OCI-LY7 (cell line): ENCODE data around the gene DTNB.

ENCODE experiments used
- EZH2phosphoT487 ChIP-seq: fragments of 200-600 bp; sonication (generic); IDR thresholded peaks from 2 replicates; pipeline ENCODE4 v1.6.1; 2018; ENCODE audit warnings: low read depth, borderline replicate concordance, mild to moderate bottlenecking, mixed run types, antibody characterized with exemption, low read length, moderate library complexity, mixed read lengths
- TF ChIP-seq, protein P1 (sequence below): fragments of 200-600 bp; sonication (generic); conservative IDR thresholded peaks from 2 replicates; pipeline ENCODE4 v1.5.1; 2014; ENCODE audit warnings: mild to moderate bottlenecking, antibody characterized with exemption, low read length, moderate library complexity, mixed read lengths

DNA sequence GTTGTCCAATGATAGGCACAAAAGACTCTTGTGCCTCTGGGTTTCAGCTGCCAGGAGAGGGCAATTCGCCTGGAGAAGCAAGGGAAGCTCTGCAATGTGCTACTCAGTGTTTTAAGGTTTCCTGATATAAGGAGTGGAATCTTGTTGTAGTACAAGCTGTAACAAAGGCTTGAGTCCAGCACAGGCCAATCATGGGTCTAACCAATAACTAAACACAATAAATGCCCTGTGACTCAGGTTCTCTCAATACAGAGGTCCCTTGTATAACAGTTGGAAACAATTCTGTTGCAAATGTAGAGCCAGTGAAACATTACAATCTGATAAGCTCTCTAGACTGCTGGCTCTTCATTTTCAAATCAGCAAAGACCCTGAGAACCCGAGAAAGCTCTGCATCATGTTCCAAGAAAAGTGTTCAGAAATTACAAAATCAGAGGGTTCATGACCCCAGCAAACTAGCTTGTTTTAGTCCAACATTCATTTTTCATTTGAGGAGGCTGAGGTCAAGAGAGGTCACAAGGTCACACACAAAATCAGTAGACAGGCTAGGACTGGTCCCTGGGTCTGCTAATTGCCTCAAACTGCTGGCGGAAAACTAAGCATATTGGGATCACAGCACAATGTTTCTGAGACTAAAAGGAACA, 272.7 kb downstream of the DTNB start:
- TF ChIP-seq, protein P1, sequence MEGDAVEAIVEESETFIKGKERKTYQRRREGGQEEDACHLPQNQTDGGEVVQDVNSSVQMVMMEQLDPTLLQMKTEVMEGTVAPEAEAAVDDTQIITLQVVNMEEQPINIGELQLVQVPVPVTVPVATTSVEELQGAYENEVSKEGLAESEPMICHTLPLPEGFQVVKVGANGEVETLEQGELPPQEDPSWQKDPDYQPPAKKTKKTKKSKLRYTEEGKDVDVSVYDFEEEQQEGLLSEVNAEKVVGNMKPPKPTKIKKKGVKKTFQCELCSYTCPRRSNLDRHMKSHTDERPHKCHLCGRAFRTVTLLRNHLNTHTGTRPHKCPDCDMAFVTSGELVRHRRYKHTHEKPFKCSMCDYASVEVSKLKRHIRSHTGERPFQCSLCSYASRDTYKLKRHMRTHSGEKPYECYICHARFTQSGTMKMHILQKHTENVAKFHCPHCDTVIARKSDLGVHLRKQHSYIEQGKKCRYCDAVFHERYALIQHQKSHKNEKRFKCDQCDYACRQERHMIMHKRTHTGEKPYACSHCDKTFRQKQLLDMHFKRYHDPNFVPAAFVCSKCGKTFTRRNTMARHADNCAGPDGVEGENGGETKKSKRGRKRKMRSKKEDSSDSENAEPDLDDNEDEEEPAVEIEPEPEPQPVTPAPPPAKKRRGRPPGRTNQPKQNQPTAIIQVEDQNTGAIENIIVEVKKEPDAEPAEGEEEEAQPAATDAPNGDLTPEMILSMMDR: no peak
- TF ChIP-seq EZH2phosphoT487: no peak
